CD4-positive, alpha-beta T cell treated with Interleukin-1 beta for 1 hour (primary cell): ENCODE data around the gene IGIP.
A peak's percentile ranks its signal among the peaks of the same experiment; 100 is the strongest.
"Not testable (repeated sequence)": the region's sequence is repeated elsewhere in the genome, so short reads cannot be mapped to it uniquely, and the experiment has no call there.

Experiments used
- DNase-seq, 2 donors: peaks; one replicate each; pipeline ENCODE4 v3.0.0-alpha.2; 2020 to 2022

The IGIP gene

DNA sequence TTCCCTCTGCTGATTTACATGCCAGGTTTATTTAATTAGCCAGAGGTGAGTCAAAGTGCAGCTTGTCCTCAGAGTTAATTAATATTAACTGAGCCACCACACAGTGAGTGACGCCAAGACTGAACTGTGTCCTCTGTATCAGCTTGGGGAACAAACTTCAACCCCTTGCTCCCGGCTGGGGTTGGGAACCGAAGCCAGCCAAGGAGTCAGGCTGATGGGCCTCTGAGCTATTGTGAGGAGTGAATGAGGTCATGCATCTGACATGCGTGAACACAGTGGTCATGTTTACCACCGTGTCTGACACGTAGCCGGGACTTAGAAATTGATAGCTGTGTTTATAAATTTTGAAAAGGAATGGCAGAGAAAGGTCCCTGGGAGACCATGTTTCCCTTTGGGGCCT is 17.1 kb downstream of the IGIP start:
- no peak for DNase-seq

DNA sequence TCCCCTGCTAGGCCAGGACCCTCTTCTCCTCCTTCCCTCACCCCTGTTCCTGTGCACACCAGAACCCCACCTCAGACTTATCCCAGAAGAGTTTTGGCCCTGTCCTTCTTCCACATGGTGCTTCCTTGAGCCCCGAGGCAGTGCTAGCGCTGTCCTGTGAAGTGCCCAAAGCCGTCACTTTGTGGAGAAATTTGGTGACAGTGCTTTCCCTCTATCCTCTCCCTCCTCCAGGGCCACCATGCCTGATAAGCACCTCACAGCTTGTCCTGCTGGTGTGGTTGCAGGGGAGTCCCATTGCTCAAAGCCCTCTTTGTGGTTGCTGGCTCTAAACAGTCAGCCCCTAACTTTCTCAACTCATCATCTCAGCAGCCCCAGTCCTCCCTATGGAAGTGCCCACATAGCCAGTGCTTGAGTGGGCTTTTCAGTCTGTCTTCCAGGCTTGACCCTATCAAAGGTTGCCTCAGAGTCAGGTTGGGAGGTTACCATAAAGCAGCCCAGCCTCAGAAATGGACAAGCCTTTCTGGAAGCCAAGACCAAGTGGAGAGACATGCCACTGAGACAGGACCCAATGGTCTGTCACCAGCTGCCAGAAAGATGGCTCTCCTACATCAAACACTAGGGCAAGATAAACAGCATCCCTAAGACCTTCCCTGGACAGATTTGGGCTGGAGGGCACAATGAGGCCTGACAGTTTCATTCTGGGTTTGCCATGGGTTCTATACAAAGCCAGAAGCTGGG is 18.0 kb downstream of the IGIP start:
- DNase-seq = no peak

DNA sequence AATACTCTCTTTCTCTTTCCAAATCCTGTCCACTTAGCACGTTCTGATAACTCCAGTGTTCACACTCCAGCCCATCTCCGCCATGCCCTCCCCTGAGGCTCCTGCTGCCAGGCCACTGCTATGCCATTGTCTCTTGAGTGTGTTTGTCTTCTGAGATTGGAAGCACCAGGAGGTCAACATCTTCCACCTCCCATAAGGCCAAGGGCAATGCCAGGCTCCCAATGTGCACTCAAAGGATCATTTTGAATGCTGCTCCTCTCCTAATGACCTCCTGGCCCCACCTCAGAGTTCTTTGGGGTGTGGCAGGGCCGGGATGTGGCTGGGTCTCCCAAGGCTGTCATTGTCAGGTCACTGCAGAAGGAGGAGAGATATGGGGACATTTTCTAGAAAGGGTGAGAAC is 19.5 kb downstream of the IGIP start:
- no peak for DNase-seq

DNA sequence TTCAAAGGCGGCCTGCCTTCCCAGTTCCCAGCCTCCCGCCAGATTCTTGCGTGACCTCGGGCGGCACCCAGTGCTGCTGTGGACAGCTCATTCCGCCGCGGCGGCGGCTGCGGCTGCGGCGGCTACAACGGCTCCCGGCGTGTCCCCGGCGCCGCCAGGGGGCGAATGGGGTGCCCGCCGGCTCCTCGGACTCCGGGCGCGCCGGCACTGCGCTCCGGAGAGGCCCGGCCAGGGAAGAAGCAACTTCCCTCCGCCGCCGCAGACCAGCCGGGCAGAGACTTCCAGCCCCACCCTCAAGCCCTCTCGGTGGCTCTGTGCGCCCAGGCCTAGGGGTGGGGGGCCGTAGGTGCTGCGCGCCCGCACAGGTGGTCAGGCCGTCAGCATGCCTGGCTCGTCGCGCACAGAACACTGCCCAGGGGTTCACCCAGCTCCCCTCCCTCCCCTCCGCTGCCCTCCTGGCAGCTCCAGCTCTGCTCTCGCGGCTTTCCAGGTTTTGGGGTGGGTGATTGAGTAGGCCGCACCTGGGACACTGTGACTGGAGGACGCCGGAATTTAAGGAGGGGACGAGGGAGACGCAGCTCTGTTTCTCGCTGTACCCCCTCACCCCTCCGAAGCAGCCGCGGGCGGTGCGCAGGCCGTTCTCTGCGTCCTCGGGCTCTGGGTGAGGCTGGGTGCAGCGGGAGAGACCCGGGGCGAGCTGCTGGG is 20.2 kb downstream of the IGIP start:
- peak; percentile 55 to 60 for DNase-seq

DNA sequence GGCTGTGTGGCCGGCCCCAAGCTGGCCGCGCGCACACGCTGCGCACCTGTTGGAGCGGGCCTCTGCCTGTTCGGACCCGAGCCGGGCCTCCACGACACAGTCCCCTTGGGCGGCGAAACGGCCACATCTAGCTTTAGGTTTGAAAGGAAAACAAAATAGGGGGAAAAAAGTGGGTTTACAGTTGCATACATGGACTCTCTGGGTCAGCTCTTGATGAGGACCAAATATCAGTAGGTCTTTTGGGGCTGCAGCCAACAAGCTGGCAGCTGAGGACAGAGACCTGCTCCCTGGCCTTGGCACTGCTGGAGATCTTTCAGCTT is 20.7 kb downstream of the IGIP start:
- DNase-seq = no peak

DNA sequence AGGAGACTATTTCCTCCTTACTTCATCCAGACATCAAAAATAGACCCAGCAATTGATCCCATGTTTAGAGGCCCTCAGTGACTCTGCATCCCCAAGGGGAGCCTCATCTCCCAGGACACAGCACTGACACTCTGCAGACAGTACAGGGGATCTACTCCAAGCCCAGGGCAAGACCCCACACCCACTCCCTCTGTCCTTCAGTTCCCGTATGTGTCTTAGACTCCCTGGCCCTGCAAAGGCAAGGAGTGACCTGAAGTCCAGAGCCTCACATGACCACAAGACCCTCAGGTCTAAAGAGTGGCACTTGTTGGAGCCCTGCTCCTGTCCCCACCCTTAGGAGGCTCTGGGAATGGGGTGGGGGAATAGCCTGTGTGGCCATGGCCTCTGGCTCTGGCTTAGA is 21.7 kb downstream of the IGIP start:
- DNase-seq = no peak

DNA sequence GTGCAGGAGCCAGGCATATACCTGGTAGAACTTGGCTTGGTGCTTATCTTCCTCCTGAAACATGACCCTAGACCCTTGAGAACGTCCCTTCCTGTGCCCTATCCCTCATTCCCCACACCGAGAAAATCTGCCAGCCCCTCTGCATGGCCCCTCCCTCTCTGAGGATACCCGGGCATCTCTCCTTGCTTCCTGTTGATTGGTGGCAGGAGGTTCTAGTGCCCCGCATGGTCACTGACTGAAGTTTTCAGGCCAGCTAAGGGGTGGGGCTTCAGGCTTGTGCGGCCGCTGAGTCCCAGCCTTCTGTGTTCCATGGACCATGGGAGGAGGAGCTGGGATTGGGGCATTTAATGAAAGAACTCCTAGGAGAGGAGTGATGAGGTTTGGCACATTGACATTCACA is 22.8 kb downstream of the IGIP start:
- DNase-seq = no peak

DNA sequence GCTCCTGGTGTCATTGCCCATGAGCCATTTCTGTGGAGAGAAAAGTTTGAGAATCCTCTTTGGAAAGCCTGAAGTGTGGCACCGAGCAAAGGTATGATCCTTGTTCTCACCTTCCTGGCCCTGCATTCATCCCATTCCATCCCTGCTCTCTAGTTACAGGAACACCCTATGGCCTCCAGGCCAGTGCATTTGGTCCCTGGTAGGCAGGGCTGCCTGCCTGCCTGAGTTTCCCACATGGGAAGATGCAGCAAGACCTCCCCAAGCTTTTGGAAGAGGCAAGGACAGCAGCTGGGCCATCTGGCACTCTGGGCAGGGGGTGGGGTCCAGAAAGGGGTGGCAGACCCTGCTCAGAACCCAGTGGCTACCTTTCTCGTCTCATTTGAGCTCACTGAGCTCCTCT is 24.5 kb downstream of the IGIP start:
- DNase-seq = no peak

DNA sequence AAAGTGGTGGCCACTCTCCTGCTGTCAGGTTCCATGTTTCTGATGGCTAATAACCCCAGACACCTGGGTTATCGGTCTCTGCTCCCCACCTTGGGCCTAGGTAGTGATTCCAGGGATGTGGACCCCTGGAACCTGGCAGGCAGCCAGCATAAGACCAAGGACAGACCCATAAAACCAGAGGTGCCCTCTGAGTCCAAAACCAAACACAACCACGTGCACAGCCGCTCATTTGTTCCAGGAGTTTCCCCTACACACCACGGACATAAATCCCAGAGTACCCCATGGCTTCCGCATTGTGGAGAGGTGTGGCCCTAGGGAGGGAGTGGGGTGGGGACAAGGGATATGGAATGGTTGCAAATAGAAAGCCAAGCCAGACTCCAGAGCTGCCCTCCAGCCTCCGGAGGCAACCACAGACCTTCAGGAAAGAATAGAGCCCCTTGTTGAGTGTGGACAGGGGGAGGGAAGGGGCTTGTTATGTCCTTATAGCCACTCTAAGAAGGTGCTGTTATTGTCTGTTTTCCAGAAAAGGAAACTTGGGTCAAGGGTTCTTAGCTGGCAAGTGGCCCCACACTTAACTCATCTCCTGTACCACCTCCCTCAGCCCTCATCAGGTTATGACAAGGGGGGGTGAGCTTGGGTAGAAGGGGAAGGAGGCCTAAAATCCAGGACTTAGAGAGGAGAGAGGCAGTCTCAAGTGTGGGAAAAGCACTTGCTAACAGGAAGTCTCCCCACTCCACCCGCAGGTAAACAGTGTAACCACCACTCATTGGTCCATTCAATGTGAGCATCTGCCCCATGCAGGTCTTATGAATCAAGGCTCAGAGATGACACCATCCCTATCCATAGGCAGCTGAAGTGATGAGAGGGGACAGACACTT is 25.6 kb downstream of the IGIP start:
- DNase-seq = no peak

DNA sequence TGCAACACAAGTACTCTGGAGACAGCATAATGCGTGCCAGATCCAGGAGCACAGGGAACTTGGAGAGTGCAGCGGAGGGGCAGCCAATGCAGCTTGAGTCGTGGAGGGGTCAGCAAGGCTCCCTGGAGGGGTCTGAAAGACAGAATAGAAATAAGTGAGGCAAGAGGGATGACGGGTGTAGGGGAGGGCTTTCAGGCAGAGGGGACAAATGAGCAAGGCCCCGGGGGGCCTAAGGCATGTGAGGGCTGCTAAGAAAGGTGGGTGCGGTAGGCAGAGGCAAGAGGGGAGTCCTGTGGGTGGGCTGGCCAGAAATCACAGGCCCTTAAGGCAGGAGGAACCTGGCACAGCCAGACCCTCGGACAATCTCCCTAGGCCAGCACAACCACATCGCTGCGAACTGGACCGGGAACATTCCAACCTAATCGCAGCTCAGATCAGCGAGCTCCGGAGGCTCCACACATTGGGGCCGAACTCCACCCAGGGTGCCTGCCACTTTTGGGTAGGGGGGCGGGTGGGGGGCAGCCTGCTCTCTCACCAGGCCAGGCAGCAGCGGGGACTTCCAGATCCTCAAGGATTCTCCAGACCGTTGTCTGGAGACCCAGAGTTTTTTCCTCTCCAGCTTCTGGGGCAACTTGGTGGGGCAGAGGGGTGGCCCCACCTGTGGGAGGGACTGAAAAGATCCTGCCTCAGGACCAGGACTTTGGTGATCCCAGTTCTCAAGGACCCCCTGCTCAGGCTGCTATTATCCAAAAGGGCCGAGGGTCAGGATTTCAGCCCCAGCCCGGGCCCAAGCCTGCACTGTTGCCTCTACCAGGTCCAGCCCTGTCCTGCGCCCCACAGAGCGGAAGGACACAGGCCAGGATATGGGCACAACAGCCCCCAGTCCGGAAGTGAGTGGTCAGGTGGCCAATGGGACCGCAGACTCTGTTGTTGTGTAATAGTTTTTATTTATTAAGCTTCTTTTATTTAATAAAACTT is 26.6 kb downstream of the IGIP start:
- no peak for DNase-seq

DNA sequence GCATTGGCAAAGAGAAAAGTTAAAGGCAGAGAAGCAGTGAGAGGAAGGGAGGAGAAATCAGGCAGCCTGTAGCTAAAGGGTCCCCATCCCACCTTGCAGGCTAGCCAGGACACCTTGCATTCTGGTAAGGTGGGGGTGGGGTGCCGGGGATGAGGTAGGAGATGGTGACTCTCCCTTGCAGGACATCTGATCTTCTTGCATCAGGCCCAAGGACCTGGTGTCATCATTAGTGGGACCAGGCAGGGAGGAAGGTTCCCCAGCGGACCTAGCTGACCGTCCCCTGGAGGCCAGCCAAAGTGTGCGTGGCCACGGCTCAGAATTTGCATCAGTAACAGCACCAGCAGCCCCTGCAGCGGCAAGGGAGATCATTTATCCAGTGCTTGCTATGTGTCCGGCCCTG is 27.5 kb downstream of the IGIP start:
- no peak for DNase-seq

DNA sequence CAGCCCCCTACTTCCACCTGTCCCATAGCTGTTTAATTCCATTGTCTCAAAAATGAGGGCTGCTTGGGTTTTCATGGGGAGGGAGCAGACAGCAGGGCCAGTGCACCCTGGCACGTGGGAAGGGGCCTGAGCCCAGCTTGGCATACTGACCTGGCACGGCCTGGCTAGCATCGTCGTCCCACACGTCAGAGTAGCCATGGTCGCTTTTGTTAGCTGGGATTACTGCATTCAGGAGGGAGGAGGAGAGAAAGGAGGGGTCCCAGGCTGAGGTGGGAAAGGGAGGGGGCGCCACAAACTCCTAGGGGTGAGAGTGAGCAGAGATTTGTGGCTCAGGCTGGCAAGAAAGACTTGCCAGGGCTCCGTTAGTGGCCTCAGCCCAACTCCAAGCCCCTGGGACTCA is 28.2 kb downstream of the IGIP start:
- DNase-seq = no peak

DNA sequence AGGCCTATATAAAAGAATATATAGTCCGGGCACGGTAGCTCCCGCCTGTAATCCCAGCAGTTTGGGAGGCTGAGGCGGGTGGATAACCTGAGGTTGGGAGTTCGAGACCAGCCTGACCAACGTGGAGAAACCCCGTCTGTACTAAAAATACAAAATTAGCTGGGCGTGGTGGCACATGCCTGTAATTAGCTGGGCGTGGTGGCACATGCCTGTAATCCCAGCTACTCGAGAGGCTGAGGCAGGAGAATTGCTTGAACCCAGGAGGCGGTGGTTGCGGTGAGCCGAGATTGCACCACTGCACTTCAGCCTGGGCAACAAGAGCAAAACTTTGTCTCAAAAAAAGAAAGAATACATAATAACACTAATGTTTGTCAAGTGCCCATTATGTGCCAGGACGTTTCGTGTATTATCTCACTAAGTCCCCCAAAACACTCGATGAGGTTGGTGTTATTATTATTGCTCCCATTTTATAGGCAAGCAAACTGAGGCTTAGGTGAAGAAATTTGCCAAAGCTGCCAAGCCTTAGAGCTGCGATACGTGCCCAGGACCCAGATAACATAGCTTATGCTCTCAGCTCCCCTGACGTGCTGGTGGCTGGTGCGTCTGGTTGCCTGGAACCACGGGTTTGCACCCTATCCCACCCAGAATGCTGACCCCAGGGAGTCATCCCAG is 29.1 kb downstream of the IGIP start:
- DNase-seq = not testable (repeated sequence)

DNA sequence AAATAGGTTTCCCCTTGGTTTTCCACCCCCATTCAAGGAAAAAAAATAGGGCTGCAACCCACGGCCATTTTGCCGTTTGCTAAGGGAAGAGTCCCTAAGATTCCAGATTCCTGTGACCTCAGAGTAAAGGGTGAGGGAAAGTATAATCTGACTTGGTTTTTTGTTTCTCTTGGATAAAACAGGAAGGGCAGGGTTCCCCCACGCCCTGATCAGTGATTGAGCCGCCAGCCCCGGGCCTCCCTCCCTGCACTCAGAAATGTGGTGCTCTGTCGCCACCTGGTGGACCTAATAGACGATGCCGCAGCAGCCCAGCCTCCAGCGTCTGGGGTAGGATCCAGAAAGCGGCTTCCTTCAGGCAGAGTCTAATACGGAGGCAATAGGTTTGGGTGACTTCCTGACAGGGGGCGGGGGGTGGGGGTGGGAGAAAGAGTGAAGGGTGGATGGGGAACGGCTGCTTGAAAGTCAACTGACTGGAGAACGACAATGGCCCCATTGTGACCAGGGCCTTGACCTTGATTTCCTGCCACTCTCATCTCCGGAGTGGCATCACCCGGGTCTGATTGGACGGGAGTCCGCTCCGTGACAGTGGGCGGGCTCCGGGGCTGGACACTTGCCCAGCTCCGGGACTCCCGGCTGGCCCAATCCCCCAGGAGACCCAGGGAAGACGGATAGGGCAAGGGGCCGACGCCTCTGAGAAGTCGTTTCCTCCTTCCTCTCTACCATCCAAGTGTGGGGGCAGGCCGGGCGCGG is 31.5 kb downstream of the IGIP start:
- peak; percentile 84 to 87 for DNase-seq

DNA sequence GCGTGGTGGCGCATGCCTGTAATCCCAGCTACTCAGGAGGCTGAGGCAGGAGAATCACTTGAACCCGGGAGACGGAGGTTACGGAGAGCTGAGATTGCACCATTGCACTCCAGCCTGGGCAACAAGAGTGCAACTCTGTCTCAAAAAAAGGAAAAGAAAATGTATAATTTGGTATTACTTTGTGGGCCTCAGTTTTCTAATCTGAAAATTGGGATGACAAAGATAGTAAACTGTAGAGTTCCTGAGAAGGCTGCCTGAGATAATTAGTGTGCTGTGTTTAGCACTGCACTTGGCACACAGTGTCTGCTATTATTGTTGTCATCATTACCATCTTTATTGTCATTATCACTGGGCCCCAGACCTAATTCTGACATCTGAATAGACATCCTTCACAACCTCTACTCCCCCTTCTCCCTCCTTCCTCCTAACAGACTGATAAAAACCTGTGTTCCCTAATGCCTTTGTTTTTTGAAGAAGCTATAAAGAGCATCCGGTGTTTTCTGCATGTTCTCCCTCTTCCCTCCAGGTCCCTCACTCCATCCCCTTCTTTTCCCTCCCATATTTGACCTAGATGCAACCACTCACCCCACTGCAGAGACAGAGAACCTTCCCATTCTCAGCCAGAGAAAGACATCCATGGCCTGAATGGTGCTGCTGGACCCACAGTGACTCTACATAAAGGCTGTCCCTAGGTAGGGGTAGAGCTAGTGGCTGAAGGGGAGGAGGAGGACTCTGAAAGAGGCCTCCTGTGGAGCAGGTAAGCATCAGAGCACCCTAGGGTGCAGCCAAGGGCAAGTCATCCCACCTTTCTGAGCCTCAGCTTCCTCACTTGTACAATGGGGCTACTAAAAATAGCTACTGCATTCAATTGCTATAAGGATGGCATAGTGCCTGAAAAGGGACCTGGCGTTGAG is 33.5 kb downstream of the IGIP start:
- DNase-seq = no peak

DNA sequence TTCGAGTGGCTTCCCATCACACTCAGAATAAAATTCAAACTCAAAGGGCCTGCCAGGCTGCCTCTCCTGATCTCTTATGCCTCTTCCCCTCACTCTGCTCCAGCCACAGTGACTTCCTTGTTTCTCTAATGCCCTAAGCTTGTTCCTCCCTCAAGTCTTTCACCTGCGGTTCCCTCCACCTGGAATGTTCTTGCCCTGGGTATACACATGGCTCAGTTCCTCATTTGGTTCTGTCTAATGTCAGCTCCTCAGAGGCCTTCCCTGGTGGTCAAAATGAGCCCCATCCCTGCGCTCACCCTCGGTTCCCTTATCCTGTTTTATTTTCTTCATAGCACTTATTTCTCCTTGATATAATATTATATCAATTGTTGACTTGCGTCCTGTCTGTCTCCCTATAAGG is 36.5 kb downstream of the IGIP start:
- DNase-seq = no peak

DNA sequence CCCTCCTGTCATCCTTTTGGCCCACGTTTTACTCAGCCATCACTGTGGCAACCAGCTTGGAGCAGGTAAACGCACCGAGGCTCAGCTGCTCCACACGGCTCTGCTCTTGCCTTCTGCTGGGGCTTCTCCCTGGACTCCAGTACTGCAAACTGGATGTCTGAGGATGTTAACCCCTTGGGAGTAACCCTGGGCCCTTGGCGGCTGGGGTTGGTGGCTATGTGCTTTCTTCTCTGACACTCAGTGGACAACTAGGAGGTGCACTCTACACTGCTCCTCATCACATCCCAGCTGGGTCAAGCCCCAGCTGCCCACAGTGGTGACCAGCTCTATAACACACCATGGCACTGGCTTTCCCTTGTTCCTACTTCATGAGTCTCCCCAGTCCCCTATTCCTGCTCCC is 37.0 kb downstream of the IGIP start:
- DNase-seq = no peak

DNA sequence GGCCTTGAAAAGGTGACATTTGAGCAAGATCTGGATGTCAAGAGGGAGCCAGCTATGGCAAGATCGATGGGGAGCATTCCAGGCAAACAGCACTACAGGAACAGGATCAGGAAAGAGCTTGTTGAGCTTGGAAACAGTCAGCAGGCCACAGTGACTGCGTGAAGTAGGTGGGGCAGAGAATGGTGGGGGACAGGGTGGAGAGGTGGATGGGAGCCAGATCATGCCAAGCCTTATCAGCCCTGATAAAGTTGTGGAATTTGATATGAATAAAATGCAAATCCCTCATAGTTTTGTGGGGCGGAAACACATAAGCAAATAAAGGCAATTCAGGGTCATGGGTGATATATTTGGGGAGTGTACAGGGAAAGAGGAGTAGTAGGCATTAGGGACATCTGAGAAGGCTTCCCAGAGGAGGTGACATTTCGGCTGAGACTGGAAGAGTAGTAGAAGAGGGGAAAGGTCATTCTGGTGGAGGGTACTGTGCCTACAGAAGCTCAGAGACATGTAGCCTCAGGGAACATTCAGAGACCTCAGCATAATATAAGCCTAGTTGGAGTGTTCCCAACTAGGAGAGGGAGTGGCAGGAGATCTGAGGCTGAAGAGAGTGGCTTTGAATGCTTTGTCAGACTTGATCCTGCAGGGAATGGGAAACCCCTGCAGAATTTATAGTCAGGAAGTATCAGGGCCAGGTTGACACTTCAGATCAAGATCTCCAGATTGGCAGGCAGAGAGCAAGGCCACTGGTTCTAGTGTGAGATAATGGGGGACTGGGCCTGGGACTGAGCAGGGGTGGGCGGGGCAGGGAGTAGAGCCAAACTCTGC is 39.6 kb downstream of the IGIP start:
- DNase-seq = no peak

DNA sequence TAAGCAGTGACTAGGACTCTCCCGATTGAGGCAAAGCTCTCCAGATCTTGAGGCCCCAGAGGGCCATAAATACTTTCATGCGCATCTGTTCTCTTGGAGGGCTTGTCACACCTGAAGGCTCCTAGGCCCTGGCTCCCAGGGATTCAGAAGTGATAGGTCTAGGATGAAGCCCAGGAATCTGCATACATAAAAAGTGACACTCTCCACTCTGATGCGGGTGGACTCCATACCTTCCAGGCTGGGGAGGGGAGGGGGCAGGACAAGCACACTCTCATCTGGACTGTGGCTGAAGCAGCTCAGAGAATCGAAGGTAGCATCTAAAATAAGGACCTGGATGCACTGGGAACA is 40.2 kb downstream of the IGIP start:
- DNase-seq = no peak
